Measurements from ENCODE around the gene FNDC11.

FNDC11 gene

GRCh38 chr20:63579017-63579694 is 25.2 kb downstream of the FNDC11 start:
- DNase-seq (ENCODE audit: low read depth in 3 of 3), result no peak

GRCh38 chr20:63580796-63581461 is 27.0 kb downstream of the FNDC11 start:
- DNase-seq (ENCODE audit: low read depth in 3 of 3), result peak; percentile 39 to 63 (median 61)

GRCh38 chr20:63582382-63583063 is 28.6 kb downstream of the FNDC11 start:
- no peak for DNase-seq (ENCODE audit: low read depth in 3 of 3)

GRCh38 chr20:63585616-63586565 is 31.9 kb downstream of the FNDC11 start:
- DNase-seq (ENCODE audit: low read depth in 3 of 3), result no peak

GRCh38 chr20:63586797-63587196 is 32.8 kb downstream of the FNDC11 start:
- no peak for DNase-seq (ENCODE audit: low read depth in 3 of 3)

GRCh38 chr20:63587256-63587655 is 33.3 kb downstream of the FNDC11 start:
- DNase-seq (ENCODE audit: low read depth in 3 of 3), result no peak

GRCh38 chr20:63587776-63588591 is 34.0 kb downstream of the FNDC11 start:
- DNase-seq (ENCODE audit: low read depth in 3 of 3), result no peak

- no peak for DNase-seq (ENCODE audit: low read depth in 3 of 3)
Measured at GRCh38 chr20:63588641-63589041, 34.7 kb downstream of the FNDC11 start.

- DNase-seq (ENCODE audit: low read depth in 3 of 3), result no peak
Measured at GRCh38 chr20:63589261-63590217, 35.6 kb downstream of the FNDC11 start.

- DNase-seq (ENCODE audit: low read depth in 3 of 3), result no peak
Measured at GRCh38 chr20:63590218-63591146, 36.5 kb downstream of the FNDC11 start.

GRCh38 chr20:63591147-63591533 is 37.2 kb downstream of the FNDC11 start:
- DNase-seq (ENCODE audit: low read depth in 3 of 3), result no peak

GRCh38 chr20:63591786-63592355 is 37.9 kb downstream of the FNDC11 start:
- DNase-seq (ENCODE audit: low read depth in 3 of 3), result no peak

GRCh38 chr20:63592661-63593060 is 38.7 kb downstream of the FNDC11 start:
- DNase-seq (ENCODE audit: low read depth in 3 of 3), result no peak

- no peak for DNase-seq (ENCODE audit: low read depth in 3 of 3)
Measured at GRCh38 chr20:63594043-63594561, 40.1 kb downstream of the FNDC11 start.

GRCh38 chr20:63595416-63596127 is 41.6 kb downstream of the FNDC11 start:
- DNase-seq (ENCODE audit: low read depth in 3 of 3), result no peak

- no peak for DNase-seq (ENCODE audit: low read depth in 3 of 3)
Measured at GRCh38 chr20:63596423-63596822, 42.5 kb downstream of the FNDC11 start.

Measured in stimulated activated CD4-positive, alpha-beta T cell treated with anti-CD3 and anti-CD28 coated beads, TNF-alpha, amount 100 ng/mL, for 48 hours (primary cell).